Ishikawa (cell line): ENCODE measurements around the gene ROBO1.

Experiments used
- CEBPB ChIP-seq: IDR thresholded peaks from 2 replicates; pipeline ENCODE4 v1.6.1; 2012
- CREB1 ChIP-seq: IDR thresholded peaks from 2 replicates; pipeline ENCODE4 v1.6.1; 2012; ENCODE audit warnings: low read depth
- EGR1 ChIP-seq: IDR thresholded peaks from 2 replicates; pipeline ENCODE4 v1.6.1; 2012
- EP300 ChIP-seq: IDR thresholded peaks from 2 replicates; pipeline ENCODE4 v1.6.1; 2012; ENCODE audit warnings: borderline replicate concordance
- FOXM1 ChIP-seq: IDR thresholded peaks from 2 replicates; pipeline ENCODE4 v1.6.1; 2012; ENCODE audit warnings: low read depth, borderline replicate concordance
- MAX ChIP-seq: IDR thresholded peaks from 2 replicates; pipeline ENCODE4 v1.6.1; 2012
- NFIC ChIP-seq: IDR thresholded peaks from 2 replicates; pipeline ENCODE4 v1.6.1; 2012
- RAD21 ChIP-seq: IDR thresholded peaks from 2 replicates; pipeline ENCODE4 v1.6.1; 2012; ENCODE audit warnings: low read depth
- REST ChIP-seq: IDR thresholded peaks from 2 replicates; pipeline ENCODE4 v1.6.1; 2012; ENCODE audit warnings: low read depth, mild to moderate bottlenecking
- TAF1 ChIP-seq: IDR thresholded peaks from 2 replicates; pipeline ENCODE4 v1.6.1; 2012; ENCODE audit warnings: low read depth, mild to moderate bottlenecking
- TCF12 ChIP-seq: IDR thresholded peaks from 2 replicates; pipeline ENCODE4 v1.6.1; 2012; ENCODE audit warnings: low read depth
- TEAD4 ChIP-seq: IDR thresholded peaks from 2 replicates; pipeline ENCODE4 v1.6.1; 2012
- USF1 ChIP-seq: IDR thresholded peaks from 2 replicates; pipeline ENCODE4 v1.6.1; 2012
- YY1 ChIP-seq: IDR thresholded peaks from 2 replicates; pipeline ENCODE4 v1.6.1; 2012; ENCODE audit warnings: low read depth
- ZBTB7A ChIP-seq: IDR thresholded peaks from 2 replicates; pipeline ENCODE4 v1.6.1; 2012; ENCODE audit warnings: low read depth

Gene ROBO1

GRCh38 chr3:78906245-78906644 lies 861.6 kb downstream of the ROBO1 start:
- TF ChIP-seq REST, result no peak
- TF ChIP-seq CREB1, result no peak
- no peak for TF ChIP-seq TCF12
- TF ChIP-seq MAX, result no peak
- no peak for TF ChIP-seq EP300
- no peak for TF ChIP-seq EGR1
- no peak for TF ChIP-seq CEBPB
- no peak for TF ChIP-seq TEAD4
- TF ChIP-seq RAD21, result no peak
- no peak for TF ChIP-seq USF1
- TF ChIP-seq TAF1, result no peak
- no peak for TF ChIP-seq ZBTB7A
- TF ChIP-seq FOXM1, result no peak
- no peak for TF ChIP-seq NFIC
- no peak for TF ChIP-seq YY1

- TF ChIP-seq FOXM1 (no peak), USF1 (no peak), TCF12 (no peak), EP300 (no peak), ZBTB7A (no peak), NFIC (no peak), CREB1 (no peak), RAD21 (no peak), EGR1 (no peak), REST (no peak)
Observed at GRCh38 chr3:78905700-78906099, 862.1 kb downstream of the ROBO1 start.

- no peak for TF ChIP-seq RAD21
- no peak for TF ChIP-seq MAX
- TF ChIP-seq ZBTB7A, result no peak
- TF ChIP-seq EP300, result no peak
- TF ChIP-seq TCF12, result no peak
- TF ChIP-seq TAF1, result no peak
- no peak for TF ChIP-seq YY1
- no peak for TF ChIP-seq TEAD4
- TF ChIP-seq REST, result no peak
- no peak for TF ChIP-seq FOXM1
Observed at GRCh38 chr3:78901544-78901943, 866.3 kb downstream of the ROBO1 start.

GRCh38 chr3:78900880-78901279 lies 866.9 kb downstream of the ROBO1 start:
- TF ChIP-seq TAF1 (no peak), EGR1 (no peak), YY1 (no peak), FOXM1 (no peak), EP300 (no peak), CEBPB (no peak), RAD21 (no peak)

- no peak for TF ChIP-seq CEBPB
- TF ChIP-seq EGR1, result no peak
- TF ChIP-seq YY1, result no peak
- no peak for TF ChIP-seq MAX
- no peak for TF ChIP-seq REST
- no peak for TF ChIP-seq USF1
- no peak for TF ChIP-seq RAD21
- TF ChIP-seq TCF12, result no peak
- no peak for TF ChIP-seq CREB1
- no peak for TF ChIP-seq NFIC
- no peak for TF ChIP-seq EP300
- TF ChIP-seq ZBTB7A, result no peak
- no peak for TF ChIP-seq TAF1
- no peak for TF ChIP-seq TEAD4
Observed at GRCh38 chr3:78900426-78900825, 867.4 kb downstream of the ROBO1 start.
